Suppressor macrophage treated with lipopolysaccharide for 4 hours (primary cell): Measurements from ENCODE around the gene KRTAP2-1.
"Not testable (repeated sequence)": the region's sequence is repeated elsewhere in the genome, so short reads cannot be mapped to it uniquely, and the experiment has no call there.

Experiments used
- DNase-seq: peaks from one replicate; pipeline ENCODE4 v3.0.0-alpha.2; 2020

The KRTAP2-1 gene

DNA sequence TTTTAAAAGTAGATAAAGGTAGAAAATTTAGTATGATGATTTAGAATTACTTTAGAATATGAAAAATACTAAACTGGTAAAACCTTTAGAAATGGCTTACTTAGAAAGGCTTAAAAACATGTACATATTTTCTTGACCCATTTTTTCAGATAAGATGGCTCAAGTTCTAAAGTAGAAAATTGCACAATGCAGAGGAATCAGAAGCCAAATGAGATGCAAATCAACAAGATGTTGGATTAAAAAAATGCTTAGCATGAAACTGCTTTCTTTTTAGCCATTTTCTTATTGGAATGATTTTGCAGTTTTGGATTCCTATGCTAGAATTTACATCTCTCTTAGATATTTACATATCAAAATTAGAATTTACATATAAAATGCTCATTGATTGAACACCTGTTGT is 36.7 kb downstream of the KRTAP2-1 start:
- DNase-seq: no peak

DNA sequence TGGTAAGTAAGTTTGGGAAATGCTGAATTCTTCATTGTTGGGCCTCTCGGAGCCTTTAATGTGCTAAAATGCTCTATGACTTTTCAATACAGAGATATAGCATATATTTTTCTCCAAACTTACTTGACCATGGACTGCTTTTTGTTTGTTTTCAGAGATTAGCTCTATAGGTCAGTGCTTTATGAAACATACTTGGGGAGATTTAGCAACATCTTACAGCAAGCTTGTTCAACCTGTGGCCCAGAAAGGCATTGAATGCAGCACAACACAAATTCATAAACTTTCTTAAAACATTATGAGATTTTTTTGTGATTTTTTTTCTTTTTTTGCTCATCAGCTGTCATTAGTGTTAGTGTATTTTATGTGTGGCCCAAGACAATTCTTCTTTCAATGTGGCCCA is 37.2 kb downstream of the KRTAP2-1 start:
- DNase-seq: no peak

DNA sequence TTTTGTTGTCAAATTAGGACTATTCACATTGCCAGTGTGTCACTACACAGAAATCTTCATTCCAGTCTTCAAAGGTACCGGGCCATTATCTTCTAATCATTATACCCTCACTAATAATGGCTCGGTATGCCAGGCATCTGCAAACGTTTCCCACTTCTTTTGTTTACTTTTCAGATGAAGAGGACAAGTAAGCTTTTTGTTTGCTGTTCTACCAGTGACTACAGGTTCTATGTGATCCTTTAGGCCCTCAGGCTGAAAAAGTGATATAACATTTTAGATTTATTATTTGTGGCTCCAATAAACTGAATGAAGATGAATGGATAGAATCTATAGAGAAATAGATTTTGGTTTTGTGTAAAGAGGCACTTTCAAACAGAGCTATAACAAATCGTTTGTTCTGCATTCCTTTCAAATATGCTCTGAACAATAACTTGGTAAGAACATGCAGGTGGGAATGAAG is 37.8 kb downstream of the KRTAP2-1 start:
- no peak for DNase-seq

DNA sequence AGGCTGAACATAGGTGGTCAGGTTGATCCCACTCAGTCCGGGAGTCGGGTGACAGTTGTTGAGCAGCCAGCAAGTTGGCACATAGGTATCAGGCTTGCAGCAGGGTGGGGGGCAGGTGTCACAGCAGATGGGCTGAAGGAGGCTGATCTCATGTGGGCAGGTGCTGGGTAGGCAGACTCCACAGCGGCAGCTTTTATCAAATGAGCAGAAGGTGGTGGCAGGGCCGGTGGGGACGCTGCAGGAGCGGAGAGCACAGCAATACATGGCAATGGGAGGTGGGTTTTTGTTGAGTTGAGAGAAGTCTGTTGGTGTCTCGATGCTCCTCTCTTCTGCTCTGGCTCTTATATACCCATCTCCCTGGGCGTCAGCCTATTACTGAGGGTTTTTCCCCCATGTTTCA is 38.3 kb downstream of the KRTAP2-1 start, which contains the start of gene KRTAP3-1:
Gene KRTAP3-1 (minus strand): TSS at position 318 of the 400 bp plus-strand sequence. CDS start 54 bp downstream, at position 264.
- DNase-seq: no peak

DNA sequence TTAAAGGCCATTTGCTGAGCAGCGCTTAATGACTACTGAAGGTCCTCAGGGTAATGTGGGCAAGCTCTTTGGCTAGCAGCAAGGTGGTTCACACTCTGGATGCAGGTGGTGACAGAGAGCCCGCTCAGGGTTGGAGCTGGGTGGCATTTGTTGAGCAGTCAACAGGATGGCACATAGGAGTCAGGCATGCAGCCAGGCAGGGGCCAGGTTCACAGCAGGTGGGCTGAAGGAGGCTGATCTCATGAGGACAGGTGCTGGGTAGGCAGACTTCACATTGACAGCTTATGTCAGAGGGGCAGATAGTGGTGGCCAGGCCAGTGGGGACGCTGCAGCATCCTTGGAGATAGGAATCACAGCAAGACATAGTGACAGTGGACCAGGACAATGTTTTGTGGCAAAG is 42.7 kb downstream of the KRTAP2-1 start:
- DNase-seq: no peak

DNA sequence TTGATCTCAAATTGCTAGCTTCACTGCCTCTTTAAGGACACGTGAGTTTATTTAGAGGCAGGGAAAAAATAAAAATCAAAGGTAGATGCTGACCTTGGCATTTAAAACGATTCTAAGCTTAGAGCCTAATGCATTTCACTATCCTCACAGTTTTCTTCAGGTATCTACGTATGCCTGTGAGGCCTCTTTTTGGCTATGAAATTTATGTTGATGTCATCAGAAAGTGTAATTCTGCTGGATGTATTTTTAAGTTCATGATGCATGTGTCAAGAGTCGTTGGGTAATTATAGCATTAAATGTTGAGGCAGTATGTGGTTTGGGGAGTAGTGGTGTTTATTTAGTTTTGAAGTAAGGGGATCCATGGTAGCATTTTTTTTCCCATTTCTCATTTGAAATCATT is 43.2 kb downstream of the KRTAP2-1 start:
- DNase-seq: no peak

DNA sequence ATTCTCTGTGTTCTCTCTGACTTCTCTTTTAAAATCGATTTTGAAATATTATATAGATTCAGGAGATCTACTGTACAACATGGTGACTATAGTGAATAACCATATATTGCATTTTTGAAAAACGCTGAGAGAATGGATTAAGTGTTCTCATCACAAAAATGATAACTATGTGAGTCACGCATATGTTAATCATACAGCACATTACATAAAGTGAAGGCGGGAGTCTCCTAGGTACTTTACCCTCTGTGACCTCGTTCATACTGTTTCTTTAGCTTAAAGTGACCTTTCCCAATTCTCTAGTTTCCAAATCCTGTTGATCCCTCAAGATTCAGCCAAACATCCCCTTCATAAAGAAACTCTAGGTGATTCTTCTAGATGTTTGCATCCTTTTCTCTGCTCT is 44.3 kb downstream of the KRTAP2-1 start:
- peak; percentile 37 for DNase-seq

DNA sequence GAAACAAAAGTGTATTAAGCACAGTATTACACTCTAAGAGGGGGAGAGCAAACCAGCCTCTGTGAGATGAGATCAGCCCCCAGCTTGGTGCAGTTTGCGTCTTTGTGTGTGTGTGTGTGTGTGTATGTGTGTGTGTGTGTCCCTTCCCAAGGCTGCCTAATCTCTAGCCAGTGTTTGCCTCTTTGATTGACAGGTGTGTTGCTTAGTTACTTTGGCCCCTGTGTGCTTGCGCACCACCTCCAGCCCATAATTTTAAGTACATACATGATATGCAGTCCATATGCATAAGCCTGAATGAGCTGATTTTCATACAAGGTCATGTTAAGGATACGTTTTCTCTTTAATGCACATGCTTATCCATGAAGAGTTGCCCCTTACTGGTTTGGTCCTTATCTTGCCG is 45.3 kb downstream of the KRTAP2-1 start:
- DNase-seq: no peak

DNA sequence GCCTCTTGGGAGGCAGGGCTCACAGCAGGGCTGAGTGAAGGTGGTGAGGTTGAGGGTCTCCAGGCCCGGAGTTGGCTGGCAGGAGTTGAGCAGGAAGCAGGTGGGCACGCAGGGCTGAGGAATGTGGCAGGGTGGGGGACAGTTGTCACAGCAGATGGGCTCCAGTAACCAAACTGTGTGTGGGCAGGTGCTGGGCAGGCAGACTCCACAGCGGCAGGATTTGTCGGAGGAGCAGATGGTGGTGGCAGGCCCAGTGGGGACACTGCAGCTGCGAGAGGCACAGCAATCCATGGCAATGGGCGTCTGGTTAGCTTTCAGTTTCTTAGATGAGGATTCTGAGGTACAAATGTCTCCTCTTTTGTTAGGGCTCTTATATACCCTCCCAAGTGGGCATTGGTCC is 47.6 kb downstream of the KRTAP2-1 start, which contains the start of gene KRTAP3-2:
Gene KRTAP3-2 (minus strand): TSS at position 344 of the 400 bp plus-strand sequence. CDS start 53 bp downstream, at position 291.
- not testable (repeated sequence) for DNase-seq

DNA sequence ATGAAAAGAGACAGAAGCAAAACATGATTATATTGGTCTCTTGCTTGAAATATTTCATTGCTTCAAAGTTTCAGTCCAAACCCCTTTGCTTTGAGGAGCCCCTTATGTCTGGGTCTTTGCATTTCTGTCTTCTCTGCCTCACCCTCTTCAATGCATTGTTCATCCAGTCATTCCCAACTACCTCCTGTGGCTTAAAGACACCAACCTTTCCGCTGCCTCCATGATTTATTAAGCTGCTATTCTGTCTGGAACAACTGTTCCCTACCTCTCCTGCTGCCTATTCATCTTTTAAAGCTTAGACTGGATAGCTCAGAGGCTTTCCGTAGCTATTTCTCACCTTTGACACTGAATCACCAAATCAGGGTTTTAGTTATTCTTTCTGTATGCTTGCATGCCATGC is 49.8 kb downstream of the KRTAP2-1 start:
- no peak for DNase-seq

DNA sequence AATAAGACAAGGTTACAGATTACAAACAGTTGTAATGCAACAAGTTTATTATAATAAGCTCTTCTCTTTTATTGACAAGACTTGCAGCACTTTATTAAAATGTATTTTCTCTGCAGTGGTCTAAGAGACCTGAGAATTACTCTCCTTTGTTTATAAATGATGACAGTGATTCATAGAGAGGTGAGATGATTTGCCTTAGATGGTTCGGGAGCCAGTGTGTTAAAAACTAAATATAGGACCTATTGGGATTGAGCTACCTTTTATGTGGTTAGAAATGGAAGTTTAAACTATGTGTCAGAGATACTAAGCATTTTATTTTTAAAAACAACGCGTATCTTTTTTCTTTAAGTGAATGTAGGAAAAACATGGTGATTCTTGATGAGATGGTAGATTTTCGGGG is 50.3 kb downstream of the KRTAP2-1 start:
- no peak for DNase-seq
